Measurements from ENCODE around the gene B3GAT1.
"Not testable (repeated sequence)": the region's sequence is repeated elsewhere in the genome, so short reads cannot be mapped to it uniquely, and the experiment has no call there.

DNA sequence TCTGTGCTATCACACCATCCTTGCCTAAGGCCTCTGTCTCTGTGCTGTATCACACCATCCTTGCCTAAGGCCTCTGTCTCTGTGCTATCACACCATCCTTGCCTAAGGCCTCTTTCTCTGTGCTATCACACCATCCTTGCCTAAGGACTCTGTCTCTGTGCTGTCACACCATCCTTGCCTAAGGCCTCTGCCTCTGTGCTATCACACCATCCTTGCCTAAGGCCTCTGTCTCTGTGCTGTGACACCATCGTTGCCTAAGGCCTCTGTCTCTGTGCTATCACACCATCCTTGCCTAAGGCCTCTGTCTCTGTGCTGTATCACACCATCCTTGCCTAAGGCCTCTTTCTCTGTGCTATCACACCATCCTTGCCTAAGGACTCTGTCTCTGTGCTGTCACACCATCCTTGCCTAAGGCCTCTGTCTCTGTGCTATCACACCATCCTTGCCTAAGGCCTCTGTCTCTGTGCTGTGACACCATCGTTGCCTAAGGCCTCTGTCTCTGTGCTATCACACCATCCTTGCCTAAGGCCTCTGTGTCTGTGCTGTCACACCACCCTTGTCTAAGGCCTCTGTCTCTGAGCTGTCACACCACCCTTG lies 45.5 kb upstream of the B3GAT1 start:
- TF ChIP-seq POLR2AphosphoS5 (IDR thresholded peaks at IDR 0.05; ENCODE audit: low read depth, low read length); ZNF274 (IDR thresholded peaks at IDR 0.05; ENCODE audit: low read depth, low read length); POLR2A (IDR thresholded peaks at IDR 0.05; ENCODE audit: borderline replicate concordance, extremely low read depth, insufficient read depth, insufficient read length); CEBPB (IDR thresholded peaks at IDR 0.05; ENCODE audit: low read depth); EZH2phosphoT487 (IDR thresholded peaks at IDR 0.05; ENCODE audit: borderline replicate concordance); EGR1 (IDR thresholded peaks at IDR 0.05; ENCODE audit: low read depth); JUND (IDR thresholded peaks at IDR 0.05); EZH2 (IDR thresholded peaks at IDR 0.05); SIN3A (IDR thresholded peaks at IDR 0.05; ENCODE audit: low read depth): not testable (repeated sequence)
- TF ChIP-seq, protein P1, sequence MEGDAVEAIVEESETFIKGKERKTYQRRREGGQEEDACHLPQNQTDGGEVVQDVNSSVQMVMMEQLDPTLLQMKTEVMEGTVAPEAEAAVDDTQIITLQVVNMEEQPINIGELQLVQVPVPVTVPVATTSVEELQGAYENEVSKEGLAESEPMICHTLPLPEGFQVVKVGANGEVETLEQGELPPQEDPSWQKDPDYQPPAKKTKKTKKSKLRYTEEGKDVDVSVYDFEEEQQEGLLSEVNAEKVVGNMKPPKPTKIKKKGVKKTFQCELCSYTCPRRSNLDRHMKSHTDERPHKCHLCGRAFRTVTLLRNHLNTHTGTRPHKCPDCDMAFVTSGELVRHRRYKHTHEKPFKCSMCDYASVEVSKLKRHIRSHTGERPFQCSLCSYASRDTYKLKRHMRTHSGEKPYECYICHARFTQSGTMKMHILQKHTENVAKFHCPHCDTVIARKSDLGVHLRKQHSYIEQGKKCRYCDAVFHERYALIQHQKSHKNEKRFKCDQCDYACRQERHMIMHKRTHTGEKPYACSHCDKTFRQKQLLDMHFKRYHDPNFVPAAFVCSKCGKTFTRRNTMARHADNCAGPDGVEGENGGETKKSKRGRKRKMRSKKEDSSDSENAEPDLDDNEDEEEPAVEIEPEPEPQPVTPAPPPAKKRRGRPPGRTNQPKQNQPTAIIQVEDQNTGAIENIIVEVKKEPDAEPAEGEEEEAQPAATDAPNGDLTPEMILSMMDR (IDR thresholded peaks at IDR 0.05 in 2 of 3, conservative IDR thresholded peaks at IDR 0.05 in 1 of 3; ENCODE audit: borderline replicate concordance in 1 of 3, insufficient read depth in 1 of 3, low read depth in 2 of 3, low read length in 2 of 3) = not testable (repeated sequence)
- TF ChIP-seq, protein P2, sequence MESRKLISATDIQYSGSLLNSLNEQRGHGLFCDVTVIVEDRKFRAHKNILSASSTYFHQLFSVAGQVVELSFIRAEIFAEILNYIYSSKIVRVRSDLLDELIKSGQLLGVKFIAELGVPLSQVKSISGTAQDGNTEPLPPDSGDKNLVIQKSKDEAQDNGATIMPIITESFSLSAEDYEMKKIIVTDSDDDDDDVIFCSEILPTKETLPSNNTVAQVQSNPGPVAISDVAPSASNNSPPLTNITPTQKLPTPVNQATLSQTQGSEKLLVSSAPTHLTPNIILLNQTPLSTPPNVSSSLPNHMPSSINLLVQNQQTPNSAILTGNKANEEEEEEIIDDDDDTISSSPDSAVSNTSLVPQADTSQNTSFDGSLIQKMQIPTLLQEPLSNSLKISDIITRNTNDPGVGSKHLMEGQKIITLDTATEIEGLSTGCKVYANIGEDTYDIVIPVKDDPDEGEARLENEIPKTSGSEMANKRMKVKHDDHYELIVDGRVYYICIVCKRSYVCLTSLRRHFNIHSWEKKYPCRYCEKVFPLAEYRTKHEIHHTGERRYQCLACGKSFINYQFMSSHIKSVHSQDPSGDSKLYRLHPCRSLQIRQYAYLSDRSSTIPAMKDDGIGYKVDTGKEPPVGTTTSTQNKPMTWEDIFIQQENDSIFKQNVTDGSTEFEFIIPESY (IDR thresholded peaks at IDR 0.05; ENCODE audit: extremely low read depth, insufficient replicate concordance, low read length) = not testable (repeated sequence)

Data from HCT116 (cell line).